PFSK-1 (cell line): ENCODE data around the gene RAD51B.

ENCODE experiments used
- POLR2AphosphoS5 ChIP-seq: IDR thresholded peaks from 2 replicates; pipeline ENCODE4 v1.6.1; 2012; ENCODE audit warnings: low read depth, mild to moderate bottlenecking, control low read depth, low read length, moderate library complexity
- REST ChIP-seq, 2 experiments: IDR thresholded peaks; 2 replicates each; pipeline versions ENCODE4 v1.6.1 to v1.8.0; 2011 to 2012; ENCODE audit warnings: low read depth in 2 of 2, low read length in 2 of 2, control low read depth in 1 of 2, inconsistent platforms in 1 of 2, mild to moderate bottlenecking in 1 of 2, moderate library complexity in 1 of 2; ENCODE audit not compliant: insufficient read depth in 1 of 2
- SIN3A ChIP-seq: IDR thresholded peaks from 2 replicates; pipeline ENCODE4 v1.6.1; 2012; ENCODE audit warnings: mild to moderate bottlenecking, low read length, moderate library complexity, borderline replicate concordance; ENCODE audit not compliant: insufficient read depth

GRCh38 chr14:68271913-68272391 lies 452.4 kb downstream of the RAD51B start:
- TF ChIP-seq POLR2AphosphoS5, result no peak
- TF ChIP-seq REST (IDR thresholded peaks at IDR 0.05; ENCODE audit: insufficient read depth in 1 of 2, low read depth in 2 of 2, low read length in 2 of 2), result no peak
- no peak for TF ChIP-seq SIN3A
